Measurements from ENCODE around the gene NPTX1. TPM values are rescaled to one million over a fixed set of nuclear protein-coding genes. Genes with fewer than 3 reads are reported as not detected.

NPTX1 gene
- total RNA-seq, 1 donor from 2014 or later, result not detected

- H3K4me1 Mint-ChIP-seq (ENCODE audit: low read depth), result peaks cover 3% of the 10 kb centered on the region
- DNase-seq (ENCODE audit: low spot score, unreplicated experiment), result no peak
- H3K27ac Mint-ChIP-seq, result no peak overlapping the region
- no peaks in the 10 kb centered on the region for H3K36me3 Mint-ChIP-seq (ENCODE audit: insufficient read depth)
- H3K27me3 Mint-ChIP-seq, result peaks cover 31% of the 10 kb centered on the region
- H3K4me3 Mint-ChIP-seq (ENCODE audit: low read depth), result no peak overlapping the region
- TF ChIP-seq CTCF (IDR thresholded peaks at IDR 0.05; ENCODE audit: unreplicated experiment), result no peak
- no peaks in the 10 kb centered on the region for H3K9me3 Mint-ChIP-seq (ENCODE audit: low read depth)
Observed at GRCh38 chr17:80487511-80487910, 11.1 kb upstream of the NPTX1 start.

- H3K27me3 Mint-ChIP-seq, result peaks cover 39% of the 10 kb centered on the region
- H3K4me3 Mint-ChIP-seq (ENCODE audit: low read depth), result no peak overlapping the region
- H3K27ac Mint-ChIP-seq, result no peak overlapping the region
- H3K9me3 Mint-ChIP-seq (ENCODE audit: low read depth), result no peaks in the 10 kb centered on the region
- no peak for DNase-seq (ENCODE audit: low spot score, unreplicated experiment)
- TF ChIP-seq CTCF (IDR thresholded peaks at IDR 0.05; ENCODE audit: unreplicated experiment), result no peak
- no peaks in the 10 kb centered on the region for H3K36me3 Mint-ChIP-seq (ENCODE audit: insufficient read depth)
- H3K4me1 Mint-ChIP-seq (ENCODE audit: low read depth), result peaks cover 3% of the 10 kb centered on the region
Observed at GRCh38 chr17:80486692-80487091, 10.3 kb upstream of the NPTX1 start.

GRCh38 chr17:80485846-80486245 lies 9.4 kb upstream of the NPTX1 start:
- no peak overlapping the region for H3K27ac Mint-ChIP-seq
- no peak for DNase-seq (ENCODE audit: low spot score, unreplicated experiment)
- H3K36me3 Mint-ChIP-seq (ENCODE audit: insufficient read depth), result no peaks in the 10 kb centered on the region
- no peaks in the 10 kb centered on the region for H3K4me1 Mint-ChIP-seq (ENCODE audit: low read depth)
- peaks cover 44% of the 10 kb centered on the region for H3K27me3 Mint-ChIP-seq
- no peaks in the 10 kb centered on the region for H3K9me3 Mint-ChIP-seq (ENCODE audit: low read depth)
- TF ChIP-seq CTCF (IDR thresholded peaks at IDR 0.05; ENCODE audit: unreplicated experiment), result no peak
- no peak overlapping the region for H3K4me3 Mint-ChIP-seq (ENCODE audit: low read depth)

GRCh38 chr17:80482555-80483308 lies 6.3 kb upstream of the NPTX1 start:
- Mint-ChIP-seq H3K4me3 (ENCODE audit: low read depth) (no peak overlapping the region), H3K36me3 (ENCODE audit: insufficient read depth) (no peaks in the 10 kb centered on the region), H3K27ac (no peak overlapping the region), H3K4me1 (ENCODE audit: low read depth) (no peaks in the 10 kb centered on the region), H3K27me3 (peaks cover 63% of the 10 kb centered on the region), H3K9me3 (ENCODE audit: low read depth) (no peaks in the 10 kb centered on the region)
- no peak for DNase-seq (ENCODE audit: low spot score, unreplicated experiment)
- no peak for TF ChIP-seq CTCF (IDR thresholded peaks at IDR 0.05; ENCODE audit: unreplicated experiment)

- Mint-ChIP-seq H3K27me3 (peaks cover 61% of the 10 kb centered on the region), H3K36me3 (ENCODE audit: insufficient read depth) (no peaks in the 10 kb centered on the region), H3K27ac (no peak overlapping the region), H3K9me3 (ENCODE audit: low read depth) (no peaks in the 10 kb centered on the region), H3K4me1 (ENCODE audit: low read depth) (no peaks in the 10 kb centered on the region), H3K4me3 (ENCODE audit: low read depth) (no peak overlapping the region)
- no peak for TF ChIP-seq CTCF (IDR thresholded peaks at IDR 0.05; ENCODE audit: unreplicated experiment)
- DNase-seq (ENCODE audit: low spot score, unreplicated experiment), result no peak
Observed at GRCh38 chr17:80482058-80482318, 5.6 kb upstream of the NPTX1 start.

All from progenitor cell of endocrine pancreas (in vitro differentiated cells).